Mesenchymal stem cell (in vitro differentiated cells and primary cell): ENCODE results near the gene MIDN.
A peak's percentile ranks its signal among the peaks of the same experiment; 100 is the strongest.

Source experiments
- DNase-seq: peaks from one replicate; pipeline ENCODE4 v3.0.0-alpha.2; 2013
- H2AFZ ChIP-seq: one replicate; pipeline ENCODE4 v1.6.1; 2013; ENCODE audit warnings: low read depth, mild to moderate bottlenecking, control low read depth, inconsistent platforms, low read length, moderate library complexity
- H2AK5ac ChIP-seq: 2 replicates; pipeline ENCODE4 v1.6.1; 2013; ENCODE audit warnings: low read length, moderate library complexity, mild to moderate bottlenecking, inconsistent platforms; ENCODE audit not compliant: severe bottlenecking
- H2BK120ac ChIP-seq: one replicate; pipeline ENCODE4 v1.6.1; 2013; ENCODE audit warnings: low read depth, mild to moderate bottlenecking, inconsistent platforms, low read length, moderate library complexity
- H2BK12ac ChIP-seq, 2 experiments: one replicate each; pipeline ENCODE4 v1.6.1; 2013; ENCODE audit warnings: inconsistent platforms in 2 of 2, low read length in 2 of 2, mild to moderate bottlenecking in 2 of 2, moderate library complexity in 2 of 2, control low read depth in 1 of 2
- H2BK15ac ChIP-seq: one replicate; pipeline ENCODE4 v1.6.1; 2013; ENCODE audit warnings: mild to moderate bottlenecking, low read depth, inconsistent platforms; ENCODE audit not compliant: poor library complexity, severe bottlenecking
- H2BK5ac ChIP-seq: 2 replicates; pipeline ENCODE4 v1.6.1; 2013; ENCODE audit warnings: low read depth, mild to moderate bottlenecking, low read length, control low read depth, inconsistent platforms; ENCODE audit not compliant: poor library complexity, severe bottlenecking
- H3K14ac ChIP-seq, 2 experiments: one replicate each; pipeline ENCODE4 v1.6.1; 2013; ENCODE audit warnings: inconsistent platforms in 2 of 2, low read length in 2 of 2, control low read depth in 1 of 2, mild to moderate bottlenecking in 1 of 2, moderate library complexity in 1 of 2
- H3K18ac ChIP-seq, 2 experiments: one replicate each; pipeline ENCODE4 v1.6.1; 2013; ENCODE audit warnings: inconsistent platforms in 2 of 2, low read length in 2 of 2, control low read depth in 1 of 2, low read depth in 1 of 2, mild to moderate bottlenecking in 1 of 2
- H3K23ac ChIP-seq, 2 experiments: one replicate each; pipeline ENCODE4 v1.6.1; 2013; ENCODE audit warnings: inconsistent platforms in 2 of 2, low read length in 2 of 2, mild to moderate bottlenecking in 2 of 2, moderate library complexity in 2 of 2, control low read depth in 1 of 2
- H3K27ac ChIP-seq: 2 replicates; pipeline ENCODE4 v1.5.1; 2013; ENCODE audit warnings: mild to moderate bottlenecking, moderate library complexity, low read length, control low read depth, inconsistent platforms; ENCODE audit not compliant: poor library complexity, severe bottlenecking
- H3K27me3 ChIP-seq, 2 experiments: 2 replicates each; pipeline versions ENCODE4 v1.6.1 to v1.7.0; 2013; ENCODE audit warnings: low read length in 2 of 2, mild to moderate bottlenecking in 2 of 2, moderate library complexity in 2 of 2, control low read depth in 1 of 2, inconsistent platforms in 1 of 2; ENCODE audit not compliant: control insufficient read depth in 1 of 2, insufficient read depth in 1 of 2
- H3K36me3 ChIP-seq, 2 experiments: 2 replicates each; pipeline versions ENCODE4 v1.6.1 to v1.7.0; 2013; ENCODE audit warnings: low read length in 2 of 2, control low read depth in 1 of 2, inconsistent platforms in 1 of 2, low read depth in 1 of 2, mild to moderate bottlenecking in 1 of 2; ENCODE audit not compliant: insufficient read depth in 2 of 2, control insufficient read depth in 1 of 2
- H3K4ac ChIP-seq, 2 experiments: one replicate each; pipeline ENCODE4 v1.6.1; 2013; ENCODE audit warnings: inconsistent platforms in 2 of 2, low read length in 2 of 2, mild to moderate bottlenecking in 2 of 2, moderate library complexity in 2 of 2, control low read depth in 1 of 2, low read depth in 1 of 2
- H3K4me1 ChIP-seq: 2 replicates; pipeline ENCODE4 v1.6.1; 2013; ENCODE audit warnings: low read depth, low read length, control low read depth; ENCODE audit not compliant: control insufficient read depth, insufficient read depth
- H3K4me2 ChIP-seq: 2 replicates; pipeline ENCODE4 v1.6.1; 2013; ENCODE audit warnings: low read length, mild to moderate bottlenecking, inconsistent platforms; ENCODE audit not compliant: poor library complexity, severe bottlenecking
- H3K4me3 ChIP-seq, 2 experiments: 2 replicates each; pipeline versions ENCODE4 v1.5.1 to v1.7.0; 2013; ENCODE audit warnings: low read length in 2 of 2, mild to moderate bottlenecking in 2 of 2, control low read depth in 1 of 2, low read depth in 1 of 2; ENCODE audit not compliant: insufficient read depth in 1 of 2
- H3K79me1 ChIP-seq: replicated peaks from 2 replicates; pipeline ENCODE4 v1.6.1; 2013; ENCODE audit warnings: mild to moderate bottlenecking, control low read depth, low read length, inconsistent platforms; ENCODE audit not compliant: poor library complexity, severe bottlenecking
- H3K9ac ChIP-seq: 2 replicates; pipeline ENCODE4 v1.7.0; 2013; ENCODE audit warnings: mild to moderate bottlenecking, low read length, moderate library complexity
- H3K9me3 ChIP-seq: 2 replicates; pipeline ENCODE4 v1.7.0; 2013; ENCODE audit warnings: mild to moderate bottlenecking, low read length; ENCODE audit not compliant: control insufficient read depth
- H4K8ac ChIP-seq: one replicate; pipeline ENCODE4 v1.6.1; 2013; ENCODE audit warnings: inconsistent platforms, mild to moderate bottlenecking, low read length, moderate library complexity
- H4K91ac ChIP-seq: one replicate; pipeline ENCODE4 v1.6.1; 2013; ENCODE audit warnings: mild to moderate bottlenecking, low read length, inconsistent platforms
- WGBS: methylation state at CpG from one replicate; pipeline ENCODE4 v1.1.7; 2013; ENCODE audit warnings: mixed read lengths; 5-methylcytosine and 5-hydroxymethylcytosine counted together

The MIDN gene

DNA sequence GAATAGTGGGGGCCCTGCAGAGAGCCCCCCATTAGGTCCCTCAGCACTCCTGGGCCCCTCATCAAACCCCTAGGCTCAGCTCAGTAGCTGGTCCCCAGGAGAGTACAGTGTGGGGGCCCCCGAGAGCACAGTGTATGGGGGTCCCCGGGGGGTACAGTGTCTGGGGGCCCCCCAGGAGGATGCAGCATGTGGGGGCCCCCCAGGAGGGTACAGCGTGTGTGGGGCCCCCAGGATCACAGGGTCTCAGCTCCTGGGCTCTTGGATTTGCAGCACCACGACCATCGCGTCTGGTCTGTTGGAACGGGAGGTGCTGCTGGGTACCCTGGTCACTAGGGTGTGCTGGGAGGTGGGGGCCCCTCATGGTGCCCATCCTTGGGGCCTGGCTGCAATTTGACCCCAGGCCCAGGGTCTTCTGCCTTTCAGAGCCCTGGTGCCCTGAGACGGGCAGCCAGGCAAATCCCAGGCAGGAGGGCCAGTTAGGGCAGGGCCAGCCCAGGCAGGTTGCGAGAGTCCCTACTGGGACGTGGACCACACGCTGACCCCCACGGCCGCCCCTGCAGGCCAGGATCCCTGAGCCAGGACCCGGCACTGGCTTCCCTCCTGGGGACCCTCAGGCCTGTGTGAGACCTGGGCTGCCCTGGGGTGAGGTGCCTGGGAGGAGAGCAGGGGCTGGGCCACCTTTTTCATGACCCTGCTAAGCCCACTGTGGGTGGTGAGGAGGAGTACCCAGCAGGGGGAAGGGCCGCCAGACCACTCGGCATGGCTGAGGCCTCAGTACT is 24.1 kb upstream of the MIDN start:
- Histone ChIP-seq H3K4ac (no peak overlapping the region), H4K8ac (peak overlapping the region; percentile 41), H2BK120ac (no peak overlapping the region), H2BK5ac (no peak overlapping the region), H3K79me1 (peaks cover 45% of the 10 kb centered on the region), H3K9ac (no peak overlapping the region), H4K91ac (no peak overlapping the region), H3K18ac (no peak overlapping the region), H2BK15ac (no peak overlapping the region), H3K9me3 (no peaks in the 10 kb centered on the region), H3K4me1 (peaks cover 38% of the 10 kb centered on the region), H3K23ac (no peak overlapping the region), H3K36me3 (peaks cover 29 to 92% of the 10 kb centered on the region in 2 experiments), H2AFZ (no peak overlapping the region), H3K27me3 (no peaks in the 10 kb centered on the region), H2BK12ac (no peak overlapping the region), H3K14ac (no peak overlapping the region), H3K4me2 (no peak overlapping the region), H3K27ac (no peak overlapping the region), H3K4me3 (peak overlapping the region in 1 of 2 experiments; percentile 4), H2AK5ac (no peak overlapping the region)
- 95% methylated on average over 15 of the region's 16 CpGs for WGBS
- DNase-seq = no peak

DNA sequence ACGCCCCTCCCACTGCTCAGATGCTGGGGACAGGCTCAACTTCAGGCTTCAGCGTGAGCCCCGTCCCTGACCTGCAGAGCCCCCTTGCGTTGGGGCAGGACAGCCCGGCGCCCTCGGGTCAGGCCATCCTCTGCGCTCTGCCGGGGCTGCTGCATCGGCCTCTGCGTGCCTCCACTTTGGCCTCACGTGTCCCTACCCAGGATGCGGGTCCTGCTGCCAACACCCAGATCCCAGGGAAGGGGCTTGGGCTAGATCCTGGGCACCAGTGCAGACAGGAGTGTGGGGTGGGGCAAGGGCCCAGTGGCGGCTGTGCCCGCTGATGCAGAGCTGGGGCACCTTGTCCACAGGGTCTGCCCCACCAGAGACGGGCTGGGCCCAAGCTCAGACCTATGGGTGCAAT is 23.5 kb upstream of the MIDN start:
- Histone ChIP-seq H3K27me3 (no peaks in the 10 kb centered on the region), H2BK15ac (no peak overlapping the region), H3K14ac (no peak overlapping the region), H3K9ac (no peak overlapping the region), H3K18ac (no peak overlapping the region), H3K36me3 (peaks cover 29 to 97% of the 10 kb centered on the region in 2 experiments), H2AK5ac (no peak overlapping the region), H3K27ac (no peak overlapping the region), H3K4me1 (peaks cover 38% of the 10 kb centered on the region), H4K8ac (peak overlapping the region; percentile 41), H3K23ac (no peak overlapping the region), H3K9me3 (no peaks in the 10 kb centered on the region), H4K91ac (no peak overlapping the region), H3K4me3 (no peak overlapping the region), H2AFZ (no peak overlapping the region), H3K4ac (no peak overlapping the region), H2BK12ac (no peak overlapping the region), H2BK120ac (no peak overlapping the region), H3K4me2 (no peak overlapping the region), H2BK5ac (no peak overlapping the region), H3K79me1 (peaks cover 45% of the 10 kb centered on the region)
- 93% methylated on average over 16 of the region's 16 CpGs for WGBS
- DNase-seq = no peak

DNA sequence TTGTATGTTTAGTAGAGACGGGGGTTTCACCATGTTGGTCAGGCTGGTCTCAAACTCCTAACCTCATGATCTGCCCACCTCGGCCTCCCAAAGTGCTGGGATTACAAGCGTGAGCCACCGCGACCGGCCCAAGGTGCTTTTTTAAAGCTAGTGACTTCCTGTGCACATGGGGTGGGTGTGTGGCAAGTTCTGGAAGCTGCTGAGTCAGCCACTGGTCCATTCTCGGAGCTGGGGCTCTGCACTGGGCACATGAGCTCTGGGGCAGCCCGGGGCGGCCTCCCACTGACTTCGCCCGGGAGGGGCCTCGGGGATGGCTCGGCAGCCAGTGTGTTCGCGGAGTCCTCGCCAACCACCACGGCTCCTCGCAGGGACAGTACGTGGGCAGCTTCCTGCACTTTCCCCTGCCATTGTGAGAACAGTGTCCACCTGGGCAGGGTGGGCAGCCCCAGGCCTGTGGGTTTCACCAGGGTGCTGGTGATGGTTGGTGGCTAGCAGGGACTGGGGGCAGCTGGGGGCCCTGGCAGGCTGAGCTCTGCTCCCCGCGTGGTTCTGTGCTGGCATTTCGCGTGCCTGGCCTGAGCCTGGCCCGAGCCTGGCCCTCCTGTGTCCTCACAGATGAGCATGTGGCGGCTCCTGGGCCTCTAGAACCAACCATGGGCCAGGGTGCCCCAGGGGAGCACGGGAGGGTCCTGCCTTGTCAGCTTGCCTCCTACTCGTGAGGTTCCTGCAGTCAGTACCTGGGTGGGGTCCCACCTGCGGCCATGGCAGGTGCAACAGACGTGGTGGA is 22.8 kb upstream of the MIDN start:
- Histone ChIP-seq H2BK15ac (no peak overlapping the region), H3K14ac (no peak overlapping the region), H3K4me2 (no peak overlapping the region), H2AFZ (no peak overlapping the region), H4K91ac (no peak overlapping the region), H3K4ac (no peak overlapping the region), H2BK12ac (no peak overlapping the region), H3K79me1 (peaks cover 41% of the 10 kb centered on the region), H3K23ac (no peak overlapping the region), H3K9me3 (no peaks in the 10 kb centered on the region), H2BK5ac (no peak overlapping the region), H3K9ac (no peak overlapping the region), H3K4me3 (no peak overlapping the region), H3K4me1 (peaks cover 39% of the 10 kb centered on the region), H4K8ac (no peak overlapping the region), H3K27ac (peak overlapping the region; percentile 2), H2AK5ac (no peak overlapping the region), H2BK120ac (no peak overlapping the region), H3K18ac (no peak overlapping the region), H3K27me3 (no peaks in the 10 kb centered on the region), H3K36me3 (peaks cover 22 to 97% of the 10 kb centered on the region in 2 experiments)
- 90% methylated on average over 29 of the region's 29 CpGs for WGBS
- DNase-seq = no peak

DNA sequence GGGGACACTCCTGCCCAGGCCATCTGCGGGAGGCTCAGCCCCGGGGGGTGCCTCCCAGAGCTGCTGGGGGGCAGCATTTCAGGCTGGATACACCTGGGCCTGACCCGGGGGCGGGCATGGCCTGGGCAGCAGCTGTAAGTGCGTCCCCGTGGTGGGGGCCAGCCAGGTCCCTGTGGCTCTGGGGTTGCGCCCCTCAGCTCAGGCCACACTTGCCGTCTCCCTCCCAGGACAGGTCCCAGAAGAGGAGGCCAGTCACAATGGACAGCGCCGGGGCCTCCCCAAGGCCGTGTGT is 22.2 kb upstream of the MIDN start:
- H2BK5ac ChIP-seq = no peak overlapping the region
- H4K8ac ChIP-seq = no peak overlapping the region
- no peak overlapping the region for H3K27ac ChIP-seq
- peaks cover 16 to 97% of the 10 kb centered on the region in 2 experiments for H3K36me3 ChIP-seq
- H4K91ac ChIP-seq = no peak overlapping the region
- H3K4me1 ChIP-seq = peaks cover 43% of the 10 kb centered on the region
- H3K14ac ChIP-seq = no peak overlapping the region
- no peak overlapping the region for H3K9ac ChIP-seq
- no peak overlapping the region for H2BK120ac ChIP-seq
- no peak overlapping the region for H3K18ac ChIP-seq
- peaks cover 36% of the 10 kb centered on the region for H3K79me1 ChIP-seq
- H3K9me3 ChIP-seq = no peaks in the 10 kb centered on the region
- H3K23ac ChIP-seq = no peak overlapping the region
- no peak overlapping the region for H2BK15ac ChIP-seq
- no peak for DNase-seq
- no peak overlapping the region for H3K4me2 ChIP-seq
- H3K27me3 ChIP-seq = no peaks in the 10 kb centered on the region
- no peak overlapping the region for H2BK12ac ChIP-seq
- peak overlapping the region; percentile 32 for H2AFZ ChIP-seq
- H3K4ac ChIP-seq = no peak overlapping the region
- H2AK5ac ChIP-seq = no peak overlapping the region
- WGBS = 97% methylated on average over 11 of the region's 11 CpGs
- no peak overlapping the region for H3K4me3 ChIP-seq
